Fibroblast of skin of scalp (primary cell): Measurements from ENCODE around the gene FAM118B.
"Not testable (repeated sequence)": the region's sequence is repeated elsewhere in the genome, so short reads cannot be mapped to it uniquely, and the experiment has no call there.

Experiments used
- DNase-seq: peaks from one replicate; pipeline ENCODE4 v3.0.0-alpha.2; 2013

FAM118B gene

DNA sequence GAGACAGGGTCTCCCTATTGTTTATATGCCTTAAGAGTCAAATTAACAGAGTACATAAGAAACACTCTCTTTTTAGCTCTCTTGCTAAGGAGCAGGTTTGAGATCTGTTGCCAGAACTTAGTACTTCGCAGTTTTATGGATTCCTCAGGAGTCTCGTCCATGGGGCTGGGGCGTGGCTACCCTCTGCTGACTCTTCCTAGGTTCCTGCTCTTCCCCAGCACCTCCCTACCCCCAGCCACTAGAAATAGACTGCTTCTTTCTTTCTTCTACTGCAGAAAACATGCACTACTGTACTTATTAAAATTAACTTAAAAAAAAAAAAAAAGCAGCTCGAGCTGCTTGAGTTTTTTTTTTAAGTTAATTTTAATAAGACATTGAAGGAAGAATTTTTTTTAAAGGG is 8.0 kb downstream of the FAM118B start:
- no peak for DNase-seq

DNA sequence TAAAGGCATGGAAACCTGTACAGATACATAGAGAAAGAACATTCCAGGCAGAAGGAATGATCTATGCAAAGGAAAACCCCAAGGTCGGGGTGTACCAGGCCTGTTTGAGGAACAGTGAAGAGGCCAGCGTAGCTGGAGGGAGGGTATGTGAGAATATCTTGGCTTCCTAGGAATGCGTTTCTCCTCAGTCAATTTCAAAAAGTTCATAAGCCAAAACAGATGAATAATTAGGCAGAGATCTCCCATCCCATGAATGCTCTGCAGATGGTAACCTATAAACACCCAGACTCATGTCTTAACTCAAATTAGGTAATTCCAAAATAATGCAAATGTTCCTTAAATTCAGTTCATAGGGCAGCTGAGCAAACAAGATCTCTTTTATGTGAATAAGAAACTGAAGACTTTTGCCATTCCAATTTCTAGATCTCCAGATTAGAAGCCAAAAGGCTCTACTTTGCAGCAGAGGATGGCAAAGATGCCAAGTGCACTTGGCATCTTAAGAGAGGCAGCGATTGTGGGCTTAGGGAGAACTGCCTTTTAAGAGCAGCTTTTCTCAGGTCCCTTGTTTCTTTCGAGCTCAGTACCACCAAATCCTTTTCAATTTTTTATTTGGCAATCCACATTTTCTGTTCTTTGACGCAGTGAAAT is 13.2 kb downstream of the FAM118B start:
- no peak for DNase-seq

DNA sequence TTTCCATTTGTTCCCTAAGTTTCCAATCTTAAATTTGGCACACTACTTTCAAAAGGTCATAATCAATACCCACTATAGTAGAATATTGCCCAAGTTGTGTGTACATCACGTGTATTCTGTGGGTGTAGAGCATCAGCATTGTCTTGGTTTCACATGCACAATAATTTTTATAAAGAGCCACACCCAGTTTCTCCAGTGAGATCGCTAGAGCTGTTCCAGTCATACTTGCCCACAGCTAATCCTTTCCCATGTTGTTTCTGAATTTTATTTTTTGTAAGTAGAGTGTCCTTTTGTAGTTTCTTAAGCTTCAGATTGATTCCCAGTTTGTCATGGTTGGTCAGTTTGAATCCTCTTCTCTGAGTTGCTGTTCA is 13.7 kb downstream of the FAM118B start:
- no peak for DNase-seq

DNA sequence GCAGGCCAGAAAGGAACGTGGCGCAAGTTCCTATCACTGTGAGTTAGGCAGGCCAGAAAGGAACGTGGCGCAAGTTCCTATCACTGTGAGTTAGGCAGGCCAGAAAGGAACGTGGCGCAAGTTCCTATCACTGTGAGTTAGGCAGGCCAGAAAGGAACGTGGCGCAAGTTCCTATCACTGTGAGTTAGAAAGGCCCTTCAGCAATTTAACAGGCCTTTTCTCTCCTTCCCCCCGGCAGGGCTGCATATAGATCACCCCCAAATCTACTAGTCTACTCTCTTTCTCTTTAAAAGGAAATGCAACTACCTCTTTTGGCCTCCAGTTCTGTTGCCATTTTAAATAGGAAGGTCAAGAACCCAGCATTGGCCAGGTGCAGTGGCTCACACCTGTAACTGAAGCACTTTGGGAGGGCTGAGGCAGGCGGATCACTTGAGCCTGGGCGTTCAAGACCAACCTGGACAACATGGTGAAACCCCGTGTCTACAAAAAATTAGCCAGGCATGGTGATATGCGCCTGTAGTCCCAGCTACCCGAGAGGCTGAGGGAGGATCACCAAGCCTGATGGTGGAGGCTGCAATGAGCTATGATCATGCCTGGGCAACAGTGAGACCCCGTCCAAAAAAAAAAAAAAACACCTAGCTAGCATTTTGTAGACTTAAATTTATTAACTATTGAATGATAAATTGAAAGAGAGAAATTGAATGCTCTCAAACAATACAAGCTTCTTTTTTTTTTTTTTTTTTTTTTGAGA is 14.9 kb downstream of the FAM118B start:
- DNase-seq, result no peak

DNA sequence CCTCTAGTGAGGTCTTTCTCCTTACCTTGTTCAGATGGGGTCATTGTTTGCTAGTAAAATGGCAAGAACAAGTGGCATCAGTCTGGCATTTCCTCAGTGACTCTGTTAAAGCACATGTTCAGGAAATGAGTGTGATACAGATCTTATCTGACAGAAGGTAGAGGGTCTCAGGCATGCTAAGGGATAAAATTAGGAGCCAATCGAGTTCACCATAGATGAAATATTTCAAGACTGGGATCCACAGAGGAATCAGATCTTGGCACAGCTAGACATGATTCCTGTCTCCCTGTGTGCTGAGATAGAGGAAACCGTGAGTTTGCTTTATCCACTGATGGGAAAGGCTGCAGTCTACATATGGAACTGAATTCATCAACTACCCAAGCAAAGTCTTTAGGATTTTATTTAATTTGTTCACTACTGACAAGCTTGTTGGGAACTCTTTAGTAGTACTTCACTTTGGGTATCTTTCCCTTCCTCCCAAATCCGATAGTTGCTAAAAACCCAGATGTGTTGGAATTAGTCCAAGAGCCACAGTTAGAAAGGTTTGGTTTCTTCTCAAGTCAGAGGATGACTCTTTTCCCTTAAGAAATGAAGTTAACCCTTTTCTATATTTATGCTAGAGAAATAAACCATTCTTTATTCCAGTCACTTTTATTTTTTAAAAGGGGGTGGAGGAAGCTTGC is 18.4 kb downstream of the FAM118B start:
- peak; percentile 6 for DNase-seq

DNA sequence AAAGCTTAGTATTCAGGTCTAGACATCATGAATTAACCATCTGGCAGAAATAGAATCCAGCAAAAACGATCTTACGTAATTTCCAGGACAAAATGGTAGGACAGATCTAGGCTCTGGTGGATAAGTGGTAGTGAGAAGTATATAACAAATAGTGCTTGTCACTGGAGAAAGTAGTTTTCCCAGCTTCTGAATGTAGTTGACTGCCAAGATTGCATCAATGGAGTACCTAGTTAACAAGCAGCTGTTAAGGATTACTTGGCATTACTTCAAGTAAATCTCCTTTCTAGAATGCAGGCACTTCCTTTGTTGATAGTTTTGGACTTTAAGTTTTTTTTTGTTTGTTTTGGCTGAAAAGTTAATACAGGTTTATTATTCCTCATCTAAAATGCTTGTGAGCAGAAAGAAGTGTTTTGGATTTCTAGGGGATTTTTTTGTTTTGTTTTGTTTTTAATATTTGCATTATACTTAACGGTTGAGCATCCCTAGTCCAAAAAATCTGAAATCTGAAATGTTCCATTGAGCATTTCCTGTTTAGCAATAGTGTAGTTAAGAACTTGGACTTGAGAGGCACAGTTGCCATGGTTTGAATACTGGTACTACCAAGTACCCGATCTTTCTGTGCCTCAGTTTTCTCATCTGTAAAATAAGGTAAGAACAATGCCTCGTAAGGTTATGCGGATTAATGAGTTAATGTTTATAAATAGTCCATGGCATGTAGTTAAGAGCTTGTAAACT is 20.3 kb downstream of the FAM118B start:
- no peak for DNase-seq

DNA sequence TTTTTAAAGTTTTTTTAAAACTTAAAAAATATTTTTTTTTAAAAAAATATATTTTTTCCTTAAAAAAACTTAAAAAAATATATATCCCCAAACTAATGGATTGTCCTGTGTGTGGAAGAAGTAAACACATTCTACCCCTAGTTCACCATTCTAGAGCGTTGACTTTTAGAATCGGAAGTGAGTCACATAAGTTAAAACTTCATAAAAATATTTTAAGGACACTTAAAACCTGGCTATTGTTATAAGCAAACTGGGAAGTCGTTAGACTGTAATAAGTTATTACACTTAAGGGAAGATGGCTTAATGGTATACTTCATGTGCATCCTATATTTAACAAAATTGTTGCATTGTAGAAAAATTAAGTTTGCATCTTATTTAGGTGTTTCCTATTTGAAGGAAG is 21.1 kb downstream of the FAM118B start:
- no peak for DNase-seq

DNA sequence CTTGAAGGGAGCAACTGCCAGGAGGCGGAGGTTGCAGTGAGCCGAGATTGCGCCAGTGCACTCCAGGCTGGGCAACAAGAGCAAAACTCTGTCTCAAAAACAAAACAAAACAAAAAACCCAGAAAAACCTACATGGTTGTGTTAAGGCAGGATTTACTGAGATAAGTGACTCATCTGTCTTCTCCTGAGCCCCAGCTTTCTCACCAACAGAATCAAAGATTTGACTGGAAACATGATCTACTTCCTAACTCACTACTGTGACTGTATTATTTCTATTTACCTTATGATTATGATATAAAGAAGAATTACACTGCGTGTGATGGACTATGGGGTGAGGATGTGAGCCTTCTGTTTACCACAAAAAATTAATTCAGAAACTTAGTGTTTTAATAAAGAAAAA is 21.8 kb downstream of the FAM118B start:
- DNase-seq, result no peak

DNA sequence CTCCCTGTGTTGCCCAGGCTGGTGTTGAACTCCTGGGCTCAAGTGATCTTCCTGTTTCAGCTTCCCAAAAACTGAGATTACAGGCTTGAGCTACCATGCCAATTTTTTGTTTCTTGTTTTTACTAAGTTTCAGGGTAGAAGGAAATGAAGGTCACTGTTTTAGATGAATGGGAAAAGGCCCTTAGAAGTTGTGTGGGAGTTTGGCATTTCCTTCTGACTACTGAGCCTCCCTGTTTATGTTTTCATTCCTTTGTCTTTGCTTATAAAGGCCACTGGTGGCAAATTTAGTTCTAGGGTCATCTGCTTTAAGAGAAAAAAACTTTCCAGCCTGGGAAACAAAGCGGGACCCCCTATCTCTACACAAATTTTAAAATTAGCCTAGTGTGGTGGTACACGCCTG is 35.1 kb downstream of the FAM118B start:
- no peak for DNase-seq

DNA sequence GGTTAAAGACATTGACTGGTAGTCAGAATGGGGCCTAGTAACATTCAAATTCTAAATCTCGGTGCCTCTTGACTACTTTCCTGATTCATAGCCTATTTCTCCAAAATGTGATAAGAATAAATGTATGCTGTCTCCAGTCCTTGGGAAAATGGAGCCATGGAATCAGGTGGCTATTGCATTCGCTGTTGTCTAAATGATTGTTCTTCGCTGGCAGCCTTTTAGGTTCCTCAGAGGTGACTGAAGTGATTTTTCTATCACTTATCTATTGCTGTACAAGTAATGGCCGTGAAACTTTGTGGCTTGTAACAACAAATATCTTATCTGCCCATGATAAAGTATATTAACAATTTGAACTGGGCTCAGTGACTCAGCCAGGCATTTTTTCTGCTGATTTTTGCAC is 41.7 kb downstream of the FAM118B start:
- DNase-seq, result no peak

DNA sequence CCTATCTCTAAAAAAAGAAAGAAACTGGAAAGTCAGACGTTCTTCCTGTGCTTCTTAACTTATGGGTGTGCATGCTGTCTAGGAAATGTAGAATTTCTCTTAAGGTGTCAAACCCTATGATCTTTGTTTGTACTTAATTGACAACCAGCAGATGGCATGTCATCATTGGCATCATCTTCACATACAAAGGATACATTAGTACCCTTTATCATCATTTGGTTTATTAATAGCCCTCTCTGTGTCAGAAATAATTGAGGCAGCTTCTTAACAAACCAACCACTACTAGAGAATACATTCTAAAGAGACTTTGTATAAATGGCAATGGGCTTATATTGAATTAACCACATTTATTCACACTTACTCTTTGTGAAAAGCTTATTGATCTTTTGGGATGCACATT is 43.2 kb downstream of the FAM118B start:
- no peak for DNase-seq

DNA sequence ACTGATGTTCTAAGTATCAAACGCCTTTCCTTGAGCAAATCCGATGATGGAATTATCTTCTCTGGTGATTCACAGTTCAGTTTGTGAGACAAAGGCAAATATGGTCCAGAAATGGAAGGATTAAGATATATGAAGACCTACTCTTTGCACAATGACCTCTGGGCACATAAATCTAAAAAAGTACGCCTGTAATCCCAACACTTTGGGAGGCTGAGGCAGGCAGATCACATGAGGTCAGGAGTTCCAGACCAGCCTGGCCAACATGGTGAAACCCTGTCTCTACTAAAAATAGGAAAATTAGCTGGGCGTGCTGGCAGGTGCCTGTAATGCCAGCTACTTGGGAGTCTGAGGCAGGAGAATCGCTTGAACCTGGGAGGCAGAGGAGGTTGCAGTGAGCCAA is 43.9 kb downstream of the FAM118B start:
- DNase-seq, result not testable (repeated sequence)

DNA sequence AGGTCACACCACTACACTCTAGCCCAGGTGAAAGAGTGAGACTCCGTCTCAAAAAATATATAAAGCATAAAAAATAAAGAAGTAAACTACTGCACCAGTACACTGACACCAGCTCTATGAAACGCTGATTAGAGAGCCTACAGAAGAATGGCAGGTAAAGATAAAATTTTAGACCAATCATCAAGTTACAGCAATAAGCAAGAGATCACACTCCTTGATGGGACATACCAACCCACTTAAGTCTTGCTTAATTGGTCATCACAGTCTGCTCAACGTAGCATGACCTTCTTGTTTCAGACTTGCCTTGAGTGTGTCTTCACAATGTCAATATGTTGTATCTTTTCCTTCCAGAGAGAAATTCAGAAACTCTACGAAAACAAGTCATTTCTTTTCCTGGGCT is 44.6 kb downstream of the FAM118B start:
- no peak for DNase-seq

DNA sequence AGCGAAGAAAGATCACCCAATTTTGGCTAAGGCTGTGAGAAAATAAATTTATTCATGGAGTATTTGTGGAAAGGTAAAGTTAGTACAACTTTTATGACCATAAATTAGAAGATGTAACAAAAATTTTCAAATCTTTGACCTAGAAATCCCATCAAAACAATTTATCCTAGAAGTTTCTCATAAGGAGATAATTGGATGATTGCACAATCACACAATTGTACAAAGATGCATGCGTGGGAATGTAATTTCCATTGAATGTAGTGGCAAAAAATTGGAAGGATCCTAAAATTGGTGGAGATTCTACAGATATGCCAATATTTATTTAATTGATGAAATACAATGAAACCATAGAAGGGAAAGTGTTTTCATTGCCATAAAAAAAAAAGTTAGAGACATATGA is 45.6 kb downstream of the FAM118B start:
- no peak for DNase-seq

DNA sequence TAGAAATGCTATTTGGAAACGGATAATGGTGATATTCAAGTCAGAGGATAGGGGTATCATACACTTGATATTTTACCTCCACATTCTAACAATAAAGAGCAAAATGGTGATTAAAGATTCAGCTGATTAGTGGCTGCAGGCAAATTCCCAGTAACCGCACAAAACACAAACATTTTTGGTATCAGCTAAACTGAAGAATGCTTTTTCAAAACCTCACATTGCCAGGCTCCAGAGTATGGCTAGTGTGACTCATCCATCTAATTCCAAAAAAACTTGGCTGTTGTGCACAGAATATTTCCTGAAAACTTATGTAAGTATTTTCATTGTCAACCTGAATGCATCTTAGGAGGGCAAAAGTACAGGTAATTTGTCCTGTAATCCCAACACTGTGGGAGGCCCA is 46.2 kb downstream of the FAM118B start:
- DNase-seq, result peak; percentile 40

DNA sequence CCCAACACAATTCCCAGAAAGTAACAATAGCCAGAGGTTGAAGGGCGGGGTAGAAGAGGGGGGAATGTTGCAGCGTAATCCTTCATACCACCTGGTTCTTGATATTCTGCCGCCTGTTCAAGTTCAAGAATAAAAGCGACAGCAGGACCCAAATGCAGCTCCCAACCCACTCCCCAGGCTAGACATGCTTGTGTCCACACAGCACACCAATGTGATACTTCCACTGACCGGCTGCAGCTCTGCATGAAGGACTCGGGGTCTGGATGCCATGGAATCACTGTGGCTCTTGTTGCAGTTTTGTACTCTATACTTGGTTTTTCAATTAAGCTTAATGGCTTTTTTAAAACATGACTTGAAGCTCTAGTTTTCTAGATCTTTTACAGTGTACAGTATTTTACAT is 50.6 kb downstream of the FAM118B start:
- no peak for DNase-seq

DNA sequence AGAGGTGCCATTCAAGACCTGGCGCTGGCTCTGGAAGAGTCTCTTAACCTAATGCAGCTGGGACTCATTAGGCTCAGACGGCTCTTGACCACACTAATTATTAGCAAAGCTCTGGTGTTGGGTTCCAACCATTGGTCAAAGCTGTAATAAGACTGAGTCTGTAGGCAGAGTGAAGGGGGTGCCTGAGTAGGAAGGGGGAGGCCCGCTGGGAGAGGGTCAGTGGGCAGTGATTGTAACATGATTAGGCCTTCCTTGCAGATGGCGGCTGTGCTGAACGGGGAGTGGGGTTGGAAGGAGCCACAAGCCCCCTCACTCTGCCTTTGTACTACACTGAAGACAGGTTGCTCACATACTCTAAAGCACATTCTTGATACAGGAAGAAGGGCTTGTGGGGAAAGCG is 51.9 kb downstream of the FAM118B start:
- no peak for DNase-seq

DNA sequence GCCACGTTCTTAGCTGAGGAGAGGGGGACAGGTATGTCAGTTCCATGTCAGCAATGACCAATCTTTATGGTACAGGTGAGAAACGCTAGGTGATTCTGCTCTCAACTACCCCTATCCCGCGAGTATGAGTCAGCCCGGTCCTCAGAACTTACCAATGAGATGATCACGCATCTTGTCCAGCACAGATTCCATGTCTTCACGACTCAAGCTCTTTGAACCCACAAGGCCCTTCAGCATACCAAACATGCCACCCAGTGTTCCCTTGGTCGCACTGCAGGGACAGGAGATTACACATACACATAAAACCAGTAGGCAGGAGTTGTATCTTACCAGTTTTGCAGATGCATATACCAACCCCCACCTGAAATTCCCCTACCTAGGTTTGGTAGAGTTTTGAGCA is 54.2 kb downstream of the FAM118B start:
- DNase-seq, result peak; percentile 13

DNA sequence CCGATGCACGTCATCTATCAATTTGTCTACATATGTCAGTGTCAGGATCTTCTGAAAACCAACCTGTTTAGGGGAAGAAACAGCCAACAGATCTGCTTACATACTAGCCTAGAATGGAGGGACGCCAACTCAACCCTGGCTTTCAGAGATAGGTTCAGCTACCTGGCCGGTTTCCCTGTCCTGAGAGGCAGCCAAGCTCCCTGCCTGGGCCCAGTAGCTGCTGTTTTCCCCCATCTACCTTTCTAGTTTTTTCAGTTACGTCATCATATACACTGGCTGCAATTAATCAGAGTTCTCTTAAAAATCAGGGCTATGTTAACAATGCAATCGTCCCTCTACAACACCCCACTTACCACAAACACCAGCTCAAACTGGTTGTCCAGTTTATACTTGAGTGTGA is 56.1 kb downstream of the FAM118B start:
- DNase-seq, result no peak

DNA sequence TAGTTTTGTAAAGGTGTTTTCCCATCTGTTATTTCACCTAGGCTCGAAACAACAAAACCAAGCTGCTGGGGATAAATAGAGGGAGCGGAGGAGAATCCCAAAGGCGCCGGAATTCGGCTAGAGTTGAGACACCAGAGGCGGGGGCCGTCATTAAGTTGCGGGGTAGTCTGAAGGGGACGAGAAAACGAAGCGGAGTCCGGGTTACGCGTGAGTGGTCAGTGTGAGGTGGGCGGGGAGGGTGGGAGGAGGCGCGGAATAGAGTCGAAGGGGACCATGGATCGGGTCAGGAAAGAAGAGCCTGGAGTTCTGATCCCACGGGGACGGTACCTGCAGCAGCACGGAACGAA is 56.8 kb downstream of the FAM118B start:
- DNase-seq, result no peak

DNA sequence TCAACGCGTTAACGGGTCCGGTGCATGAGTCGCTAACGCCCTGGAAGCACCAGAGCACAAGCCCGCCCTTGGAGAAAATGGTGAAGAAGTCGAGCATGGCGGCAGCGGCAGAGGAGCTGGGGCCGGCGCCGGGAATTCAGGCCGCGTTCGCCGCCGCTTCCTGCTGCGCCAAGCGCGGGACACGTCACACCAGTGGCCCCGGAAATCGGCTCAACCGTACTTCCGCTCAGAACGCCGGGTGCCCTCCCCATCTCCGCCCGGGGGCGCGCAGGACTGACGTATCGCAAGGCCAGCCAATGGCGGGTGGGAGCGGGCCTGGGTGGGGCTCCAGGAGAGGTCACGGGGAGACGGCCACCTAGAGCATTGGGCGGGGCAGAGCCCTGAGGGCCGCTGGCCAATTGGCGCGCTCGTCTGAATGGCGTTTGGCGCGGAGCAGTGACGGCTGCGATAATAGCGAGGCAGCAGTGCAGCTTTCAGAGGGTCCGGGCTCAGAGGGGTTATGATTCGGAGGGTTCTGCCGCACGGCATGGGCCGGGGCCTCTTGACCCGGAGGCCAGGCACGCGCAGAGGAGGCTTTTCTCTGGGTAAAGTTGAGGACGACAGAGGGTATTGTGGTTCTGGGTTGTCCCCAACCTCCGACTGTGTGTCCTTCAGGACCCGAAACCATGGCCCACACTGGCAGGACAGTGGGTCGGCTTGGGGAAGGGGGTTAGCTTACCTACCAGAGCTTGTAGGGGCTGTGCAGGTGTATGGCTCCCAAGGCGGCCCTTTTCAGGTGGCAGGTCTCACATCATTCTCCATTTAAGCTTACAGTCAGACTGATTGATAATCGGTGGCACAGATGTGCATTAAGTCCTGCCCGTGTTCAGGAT is 57.4 kb downstream of the FAM118B start, which contains the start of the genes FOXRED1 and SRPRA:
Gene FOXRED1, plus strand, starts transcription at position 447 of the 872 bp plus-strand sequence. Its CDS starts 53 bp downstream, at position 500.
Gene SRPRA, minus strand, starts transcription at position 188 of the 872 bp plus-strand sequence. Its CDS starts 91 bp downstream, at position 97.
- peak; percentile 99 for DNase-seq

DNA sequence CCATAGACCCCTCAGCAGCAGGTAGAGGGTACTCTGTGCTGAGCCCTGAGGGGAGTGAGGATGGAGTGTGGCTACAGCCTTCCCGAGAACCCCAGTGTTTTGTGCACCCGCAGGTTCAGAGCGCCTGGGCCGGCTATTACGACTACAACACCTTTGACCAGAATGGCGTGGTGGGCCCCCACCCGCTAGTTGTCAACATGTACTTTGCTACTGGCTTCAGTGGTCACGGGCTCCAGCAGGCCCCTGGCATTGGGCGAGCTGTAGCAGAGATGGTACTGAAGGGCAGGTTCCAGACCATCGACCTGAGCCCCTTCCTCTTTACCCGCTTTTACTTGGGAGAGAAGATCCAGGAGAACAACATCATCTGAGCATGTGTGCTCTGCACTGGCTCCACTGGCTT is 65.7 kb downstream of the FAM118B start:
- no peak for DNase-seq
